Prostate gland (tissue), 2 donors: ENCODE results near the gene MCHR1. TPM values are rescaled to one million over a fixed set of nuclear protein-coding genes. Genes with fewer than 3 reads are reported as not detected.
"Not testable (repeated sequence)": the region's sequence is repeated elsewhere in the genome, so short reads cannot be mapped to it uniquely, and the experiment has no call there.

Experiments
- DNase-seq: peaks from one replicate; pipeline ENCODE4 v3.0.0-alpha.2; 2019; ENCODE audit warnings: low spot score
- H3K27ac ChIP-seq, 2 donors: fragments of 200-600 bp; sonication (generic); 2 replicates each; pipeline ENCODE4 v1.5.1; 2017 to 2019
- H3K27me3 ChIP-seq: fragments of 200-600 bp; sonication (generic); replicated peaks from 2 replicates; pipeline ENCODE4 v1.5.1; 2019; ENCODE audit not compliant: insufficient read depth
- H3K36me3 ChIP-seq, 2 donors: fragments of 200-600 bp; sonication (generic); 1 replicate in 1 of 2; 2 replicates in 1 of 2; pipeline versions ENCODE4 v1.5.1 to v1.8.1; 2017 to 2019
- H3K4me1 ChIP-seq: fragments of 200-600 bp; sonication (generic); replicated peaks from 2 replicates; pipeline ENCODE4 v1.5.1; 2019
- H3K4me3 ChIP-seq, 2 donors: fragments of 200-600 bp; sonication (generic); 2 replicates each; pipeline ENCODE4 v1.5.1; 2017 to 2019
- H3K9me3 ChIP-seq: fragments of 200-600 bp; sonication (generic); 2 replicates; pipeline ENCODE4 v1.5.1; 2017
- POLR2A ChIP-seq: fragments of 450-650 bp; IDR thresholded peaks from one replicate; pipeline ENCODE4 v1.6.1; 2016; ENCODE audit warnings: antibody characterized with exemption, mild to moderate bottlenecking
- POLR2AphosphoS5 ChIP-seq: sonication (generic); formaldehyde crosslinking; IDR thresholded peaks from one replicate; pipeline ENCODE4 v1.6.1; 2017; ENCODE audit warnings: antibody characterized with exemption
- WGBS: methylation state at CpG from one replicate; pipeline ENCODE4 v1.1.5; 2018; 5-methylcytosine and 5-hydroxymethylcytosine counted together
- intact Hi-C: fragments of 100-400 bp; cut with DNase I; formaldehyde crosslinking; loops from one replicate; pipeline ENCODE4 v1.14.2; 2022
- total RNA-seq, 2 donors: library from RNA; depleted of rRNA; stranded (reverse); fragments of >200 nt; gene quantifications; one replicate each; pipeline ENCODE4 v1.1.0, GENCODE V29; 2016
- TF ChIP-seq, protein P1 (sequence below), 4 experiments: fragments of 200-600 bp in 2 of 4; fragments of 450-650 bp in 2 of 4; sonication (generic) in 2 of 4; IDR thresholded peaks; 1 replicate in 3 of 4; 2 replicates in 1 of 4; pipeline ENCODE4 v1.5.1; 2016 to 2019; ENCODE audit warnings: antibody characterized with exemption in 4 of 4, mild to moderate bottlenecking in 2 of 4, moderate library complexity in 2 of 4

The MCHR1 gene
- total RNA-seq, 2 donors from 2014 or later = 0.45 TPM; not detected in 1

DNA sequence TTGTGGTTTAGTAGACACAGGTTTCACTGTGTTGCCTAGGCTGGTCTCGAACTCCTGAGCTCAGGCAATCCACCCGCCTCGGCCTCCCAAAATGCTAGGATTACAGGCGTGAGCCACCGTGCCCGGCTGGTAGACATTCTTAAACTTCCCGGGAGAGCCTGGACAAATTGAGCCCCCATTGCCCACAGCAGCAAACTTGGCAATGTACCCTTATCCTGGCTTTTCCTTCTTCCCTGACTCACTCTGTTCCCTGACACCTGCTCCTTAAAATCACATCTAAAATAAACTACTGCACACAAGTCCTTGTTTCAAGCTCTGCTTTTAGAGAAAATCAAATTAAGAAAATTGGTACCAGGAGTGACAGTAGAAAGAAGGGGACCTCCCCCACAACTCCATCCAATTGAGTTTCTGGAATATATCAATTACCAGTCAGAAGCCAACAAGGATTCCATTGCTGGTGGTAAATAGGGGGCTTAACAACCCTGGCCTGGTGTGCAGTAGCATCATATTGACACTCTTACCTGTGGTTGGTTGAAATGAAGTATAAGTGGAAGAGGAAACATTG lies 7.4 kb upstream of the MCHR1 start:
- Histone ChIP-seq H3K36me3 (no peaks in the 10 kb centered on the region), H3K27me3 (no peaks in the 10 kb centered on the region), H3K27ac (no peak overlapping the region), H3K4me3 (no peak overlapping the region), H3K9me3 (no peaks in the 10 kb centered on the region), H3K4me1 (no peaks in the 10 kb centered on the region)
- no peak for DNase-seq
- TF ChIP-seq POLR2A (no peak), POLR2AphosphoS5 (no peak)
- TF ChIP-seq, protein P1, sequence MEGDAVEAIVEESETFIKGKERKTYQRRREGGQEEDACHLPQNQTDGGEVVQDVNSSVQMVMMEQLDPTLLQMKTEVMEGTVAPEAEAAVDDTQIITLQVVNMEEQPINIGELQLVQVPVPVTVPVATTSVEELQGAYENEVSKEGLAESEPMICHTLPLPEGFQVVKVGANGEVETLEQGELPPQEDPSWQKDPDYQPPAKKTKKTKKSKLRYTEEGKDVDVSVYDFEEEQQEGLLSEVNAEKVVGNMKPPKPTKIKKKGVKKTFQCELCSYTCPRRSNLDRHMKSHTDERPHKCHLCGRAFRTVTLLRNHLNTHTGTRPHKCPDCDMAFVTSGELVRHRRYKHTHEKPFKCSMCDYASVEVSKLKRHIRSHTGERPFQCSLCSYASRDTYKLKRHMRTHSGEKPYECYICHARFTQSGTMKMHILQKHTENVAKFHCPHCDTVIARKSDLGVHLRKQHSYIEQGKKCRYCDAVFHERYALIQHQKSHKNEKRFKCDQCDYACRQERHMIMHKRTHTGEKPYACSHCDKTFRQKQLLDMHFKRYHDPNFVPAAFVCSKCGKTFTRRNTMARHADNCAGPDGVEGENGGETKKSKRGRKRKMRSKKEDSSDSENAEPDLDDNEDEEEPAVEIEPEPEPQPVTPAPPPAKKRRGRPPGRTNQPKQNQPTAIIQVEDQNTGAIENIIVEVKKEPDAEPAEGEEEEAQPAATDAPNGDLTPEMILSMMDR (IDR thresholded peaks at IDR 0.05) = no peak
- intact Hi-C loops = no loop called here
- 97% methylated on average over 7 of the region's 7 CpGs for WGBS

DNA sequence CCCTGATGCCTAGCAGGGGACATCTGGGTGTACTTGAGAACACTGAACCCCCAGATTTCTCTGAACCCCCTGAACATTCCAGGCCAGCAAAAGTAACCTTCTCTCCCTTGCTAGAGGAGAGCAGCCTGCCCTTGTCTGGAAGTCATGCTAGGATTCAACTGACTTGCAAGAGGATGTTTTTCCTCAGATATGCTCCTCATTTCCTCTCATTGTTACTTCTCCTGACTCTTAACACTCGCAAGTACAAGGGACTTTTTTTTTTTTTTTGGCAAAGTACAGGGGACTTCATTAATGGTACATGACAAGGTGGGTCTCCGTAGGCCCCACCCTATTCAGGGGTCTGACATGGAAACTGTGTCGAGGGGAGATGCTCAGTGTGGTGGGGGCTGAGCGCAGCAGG lies 6.3 kb upstream of the MCHR1 start:
- DNase-seq = no peak
- no peaks in the 10 kb centered on the region for H3K4me1 ChIP-seq
- H3K27me3 ChIP-seq = no peaks in the 10 kb centered on the region
- H3K4me3 ChIP-seq = no peak overlapping the region
- TF ChIP-seq POLR2AphosphoS5 = no peak
- TF ChIP-seq POLR2A = no peak
- TF ChIP-seq, protein P1 (IDR thresholded peaks at IDR 0.05) = no peak
- H3K36me3 ChIP-seq = no peaks in the 10 kb centered on the region
- intact Hi-C loops = no loop called here
- WGBS = 88% methylated on average over 4 of the region's 4 CpGs
- H3K9me3 ChIP-seq = no peaks in the 10 kb centered on the region
- no peak overlapping the region for H3K27ac ChIP-seq

DNA sequence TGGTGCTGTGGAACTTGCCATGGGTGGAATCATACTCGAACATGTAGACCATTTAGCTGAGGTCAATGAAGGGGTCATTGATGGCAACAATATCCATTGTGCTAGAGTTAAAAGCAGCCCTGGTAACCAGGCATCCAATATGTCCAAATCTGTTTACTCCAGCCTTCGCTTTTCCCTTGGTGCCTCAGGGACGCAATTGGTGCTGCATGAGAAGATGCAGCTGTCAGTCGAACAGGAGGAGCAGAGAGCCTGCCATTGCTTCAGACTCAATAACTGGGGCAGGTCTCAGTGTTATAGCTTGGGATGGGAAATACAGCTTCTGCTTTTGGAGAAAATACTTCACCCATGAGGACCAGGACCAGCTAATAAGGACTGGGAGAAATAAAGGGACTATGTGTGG lies 5.0 kb upstream of the MCHR1 start:
- H3K4me1 ChIP-seq = no peaks in the 10 kb centered on the region
- TF ChIP-seq POLR2A (no peak), POLR2AphosphoS5 (no peak)
- TF ChIP-seq, protein P1 (IDR thresholded peaks at IDR 0.05) = no peak
- H3K9me3 ChIP-seq = no peaks in the 10 kb centered on the region
- no peaks in the 10 kb centered on the region for H3K27me3 ChIP-seq
- no peaks in the 10 kb centered on the region for H3K36me3 ChIP-seq
- 62% methylated on average over 4 of the region's 4 CpGs for WGBS
- no peak overlapping the region for H3K4me3 ChIP-seq
- intact Hi-C loops = no loop called here
- no peak for DNase-seq
- no peak overlapping the region for H3K27ac ChIP-seq

DNA sequence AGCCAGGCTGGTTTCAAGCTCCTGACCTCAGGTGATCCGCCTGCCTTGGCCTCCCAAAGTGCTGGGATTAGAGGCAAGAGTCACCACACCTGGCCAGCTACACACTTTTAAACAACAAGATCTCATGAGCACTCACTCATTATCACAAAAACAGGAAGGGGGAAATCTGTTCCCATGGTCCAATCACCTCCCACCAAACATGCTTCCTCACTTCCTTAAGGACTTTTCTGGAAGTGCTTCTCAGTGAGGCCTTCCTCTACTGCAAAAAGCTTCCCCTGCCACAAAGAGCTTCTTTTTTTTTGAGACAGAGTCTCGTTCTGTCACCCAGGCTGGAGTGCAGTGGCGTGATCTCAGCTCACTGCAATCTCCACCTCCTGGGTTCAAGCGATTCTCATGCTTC lies 3.1 kb upstream of the MCHR1 start:
- H3K27ac ChIP-seq, H3K36me3 ChIP-seq, H3K27me3 ChIP-seq, H3K4me1 ChIP-seq, H3K9me3 ChIP-seq, H3K4me3 ChIP-seq, intact Hi-C loops, DNase-seq: not testable (repeated sequence)
- WGBS = 93% methylated on average over 4 of the region's 4 CpGs

DNA sequence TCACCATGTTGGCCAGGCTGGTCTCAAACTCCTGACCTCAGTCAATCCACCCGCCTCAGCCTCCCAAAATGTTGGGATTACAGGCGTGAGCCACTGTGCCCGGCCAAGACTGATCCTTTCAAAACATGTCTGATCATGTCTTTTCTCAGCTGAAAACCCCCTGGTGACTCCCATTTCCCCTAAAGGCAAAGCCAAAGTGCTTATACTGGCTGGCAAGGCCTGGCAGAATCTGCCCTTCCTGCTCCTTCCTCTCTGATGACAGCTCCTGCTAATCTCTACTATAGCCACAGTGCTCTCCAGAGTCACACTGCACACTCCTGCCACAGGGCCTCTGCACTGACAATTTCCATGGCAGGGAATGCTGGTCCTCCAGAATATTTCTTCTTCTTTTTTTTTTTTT lies 2.6 kb upstream of the MCHR1 start:
- Histone ChIP-seq H3K27me3 (no peaks in the 10 kb centered on the region), H3K9me3 (no peaks in the 10 kb centered on the region), H3K27ac (no peak overlapping the region), H3K4me1 (no peaks in the 10 kb centered on the region), H3K36me3 (no peaks in the 10 kb centered on the region), H3K4me3 (no peak overlapping the region)
- WGBS = 85% methylated on average over 3 of the region's 3 CpGs
- TF ChIP-seq POLR2AphosphoS5 = no peak
- TF ChIP-seq, protein P1 (IDR thresholded peaks at IDR 0.05) = no peak
- no peak for TF ChIP-seq POLR2A
- no peak for DNase-seq
- intact Hi-C loops = no loop called here
